ENCODE results near the gene GPR18. TPM values are rescaled to one million over a fixed set of nuclear protein-coding genes. Genes with fewer than 3 reads are reported as not detected.

The GPR18 gene
- total RNA-seq, 1 experiment from 2014 or later = not detected

- H3K4me2 ChIP-seq (ENCODE audit: low read length) = no peak overlapping the region
- ChIA-PET CTCF (no interaction called here), RAD21 (ENCODE audit: low non-redundant PET in 1 of 2, low total read pairs in 2 of 2, uncharacterized antibody in 2 of 2, unreplicated experiment in 2 of 2) (no interaction called here), POLR2A (no interaction called here)
- H3K9ac ChIP-seq (ENCODE audit: low read length) = no peak overlapping the region
- no peaks in the 10 kb centered on the region; a peak in 1 of 4 replicates for H3K9me3 ChIP-seq (ENCODE audit: control insufficient read depth in 1 of 2, insufficient read depth in 1 of 2, low read depth in 1 of 2, low read length in 2 of 2)
- peaks cover 22 to 45% of the 10 kb centered on the region in 2 experiments for H3K4me1 ChIP-seq (ENCODE audit: control insufficient read depth in 1 of 2, insufficient read depth in 2 of 2, low read length in 2 of 2)
- H3K36me3 ChIP-seq (ENCODE audit: control insufficient read depth in 1 of 2, insufficient read depth in 2 of 2, low read length in 2 of 2) = 0 out of 4 replicates have a peak, but pooled peaks cover 0 to 6% of the 10 kb centered on the region in 2 experiments
- TF ChIP-seq ZFX (IDR thresholded peaks at IDR 0.05) (no peak), SRF (IDR thresholded peaks at IDR 0.05; ENCODE audit: low read depth) (no peak), EGR1 (IDR thresholded peaks at IDR 0.05; ENCODE audit: low read depth) (no peak), EZH2 (IDR thresholded peaks at IDR 0.05) (no peak), REST (IDR thresholded peaks at IDR 0.05; ENCODE audit: low read depth) (no peak), YY1 (IDR thresholded peaks at IDR 0.05; ENCODE audit: extremely low read depth, insufficient replicate concordance, low read depth, low read length) (no peak), SP1 (IDR thresholded peaks at IDR 0.05; ENCODE audit: low read depth) (no peak), ZNF274 (IDR thresholded peaks at IDR 0.05; ENCODE audit: low read depth, low read length) (no peak)
- TF ChIP-seq, protein P1, sequence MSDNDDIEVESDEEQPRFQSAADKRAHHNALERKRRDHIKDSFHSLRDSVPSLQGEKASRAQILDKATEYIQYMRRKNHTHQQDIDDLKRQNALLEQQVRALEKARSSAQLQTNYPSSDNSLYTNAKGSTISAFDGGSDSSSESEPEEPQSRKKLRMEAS (IDR thresholded peaks at IDR 0.05) = no peak
- no peak overlapping the region for H2AFZ ChIP-seq (ENCODE audit: low read depth, low read length, poor library complexity, severe bottlenecking)
- H3K27ac ChIP-seq (ENCODE audit: low read depth, low read length) = no peak overlapping the region
- no peaks in the 10 kb centered on the region for H3K27me3 ChIP-seq (ENCODE audit: insufficient read depth, low read length)
- H3K4me3 ChIP-seq (replicated peaks in 1 of 2; ENCODE audit: low read depth in 1 of 2, low read length in 2 of 2) = no peak overlapping the region
- no TSS peak for BruUV-seq (replicated peaks)
- intact Hi-C loops (cut with micrococcal nuclease) = no loop called here
- no peaks in the 10 kb centered on the region for H4K20me1 ChIP-seq (ENCODE audit: insufficient read depth)
- peaks cover 7% of the 10 kb centered on the region; the same call in 1 of the 2 replicates for H3K79me2 ChIP-seq (ENCODE audit: insufficient read depth, low read length)
- no peak for ATAC-seq
- DNase-seq (ENCODE audit: low read depth, low spot score) = no peak
- no peaks in the 10 kb centered on the region for H3K9me2 ChIP-seq (ENCODE audit: insufficient read depth)
These were observed 46.4 kb upstream of the GPR18 start for GRCh38 chr13:99304541-99304940.
